T-helper 1 cell (primary cell): ENCODE measurements around the gene RNASEL.

ENCODE experiments used
- DNase-seq, 5 donors: peaks; one replicate each; pipeline ENCODE4 v3.0.0-alpha.2; 2012 to 2020

Gene RNASEL

GRCh38 chr1:182621906-182622305, 32.9 kb upstream of the RNASEL start:
- no peak for DNase-seq

DNA sequence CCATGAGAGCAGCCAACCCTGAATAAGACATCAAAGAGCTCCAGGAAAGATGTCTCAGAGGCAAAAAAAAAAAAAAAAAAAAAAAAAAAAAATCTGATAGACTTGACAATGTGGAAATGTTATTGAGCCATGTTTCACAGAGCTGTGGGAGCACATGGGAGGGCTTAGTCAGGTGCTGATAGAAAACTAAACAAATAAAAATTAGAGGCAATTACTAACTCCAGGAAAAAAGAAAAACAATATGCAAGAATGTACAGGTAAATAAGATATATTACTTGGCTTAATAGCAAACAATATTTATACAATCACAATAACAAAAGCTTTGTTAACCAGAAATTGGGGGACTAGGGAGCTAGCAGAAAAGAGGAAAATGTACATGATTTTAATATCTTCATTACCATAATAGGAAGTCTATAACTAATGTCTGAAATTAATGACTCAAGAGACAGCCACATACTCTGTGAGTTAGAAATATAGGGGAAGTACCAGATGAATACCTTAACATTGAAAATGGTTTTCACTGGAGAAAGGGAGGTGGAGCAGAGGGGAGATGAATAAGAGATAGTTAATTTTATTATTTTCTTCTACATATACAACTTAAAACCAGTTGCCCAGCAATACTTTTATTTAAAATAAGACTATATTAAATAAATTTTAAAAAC, 32.0 kb upstream of the RNASEL start:
- DNase-seq, result no peak

GRCh38 chr1:182617734-182618351, 28.8 kb upstream of the RNASEL start:
- DNase-seq, result no peak

DNA sequence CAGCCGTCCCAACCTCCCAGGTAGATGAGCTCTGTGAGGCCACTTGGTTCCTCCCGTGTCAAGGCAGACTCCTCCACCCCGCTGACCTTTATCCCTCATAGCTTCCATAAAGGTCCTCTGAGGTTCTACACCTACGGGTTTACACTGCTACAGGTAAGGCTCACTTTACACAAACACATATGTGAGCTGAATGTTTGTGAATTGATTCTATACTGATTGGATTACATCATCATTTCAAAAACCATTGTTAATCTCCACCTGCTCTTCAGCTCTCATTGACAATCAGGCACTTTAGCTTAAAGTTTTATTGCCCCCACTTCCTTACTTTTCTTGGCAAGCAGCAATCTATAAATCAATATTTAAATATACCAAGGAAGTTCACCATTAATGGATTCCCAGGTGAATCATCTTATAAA, 28.0 kb upstream of the RNASEL start:
- DNase-seq, result no peak

DNA sequence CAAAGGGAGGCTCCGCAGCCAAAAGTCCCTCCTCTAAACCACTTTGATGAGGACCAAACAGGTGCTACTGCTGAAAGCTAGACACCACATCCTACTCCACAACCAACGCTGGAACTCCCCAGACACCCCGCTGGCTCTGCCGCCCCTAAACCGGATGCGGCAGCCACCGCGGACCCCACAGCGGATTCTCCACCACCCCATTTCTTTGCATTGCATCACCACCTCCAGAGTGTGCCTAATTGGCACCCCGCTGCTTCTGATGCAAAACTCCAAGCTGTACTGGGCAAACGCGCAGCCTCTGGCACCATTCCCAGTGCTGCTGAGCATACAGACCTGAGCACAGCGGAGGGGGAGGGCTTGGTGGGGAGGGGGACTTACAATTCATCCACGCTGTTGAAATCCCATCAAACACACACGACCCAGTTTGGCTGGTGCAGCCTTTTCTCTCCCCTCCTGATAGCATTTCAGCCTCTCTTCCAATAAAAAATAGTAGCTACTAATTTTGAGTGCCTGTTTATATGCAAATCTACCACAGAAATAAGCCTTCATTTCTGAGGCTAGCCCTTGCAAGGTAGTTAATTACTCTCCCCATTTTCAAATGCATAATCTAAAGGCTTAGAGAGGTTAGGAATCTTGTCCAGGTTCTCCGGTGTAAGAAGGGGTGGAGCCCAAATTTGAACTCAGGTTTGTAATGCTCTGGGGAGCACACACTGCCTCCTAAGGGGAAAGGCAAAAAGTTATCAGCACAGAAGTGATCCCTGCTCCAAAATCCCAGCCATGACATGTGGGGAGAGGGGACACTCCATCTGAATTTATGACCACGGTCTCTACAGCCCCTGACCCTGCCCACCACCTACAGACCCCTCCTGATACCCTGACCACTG, 27.3 kb upstream of the RNASEL start:
- peak; percentile 74 to 97 (median 82) for DNase-seq

GRCh38 chr1:182615468-182616129, 26.5 kb upstream of the RNASEL start:
- DNase-seq, result peak in 3 of 5 donors; percentile 24 to 48 (median 28)

DNA sequence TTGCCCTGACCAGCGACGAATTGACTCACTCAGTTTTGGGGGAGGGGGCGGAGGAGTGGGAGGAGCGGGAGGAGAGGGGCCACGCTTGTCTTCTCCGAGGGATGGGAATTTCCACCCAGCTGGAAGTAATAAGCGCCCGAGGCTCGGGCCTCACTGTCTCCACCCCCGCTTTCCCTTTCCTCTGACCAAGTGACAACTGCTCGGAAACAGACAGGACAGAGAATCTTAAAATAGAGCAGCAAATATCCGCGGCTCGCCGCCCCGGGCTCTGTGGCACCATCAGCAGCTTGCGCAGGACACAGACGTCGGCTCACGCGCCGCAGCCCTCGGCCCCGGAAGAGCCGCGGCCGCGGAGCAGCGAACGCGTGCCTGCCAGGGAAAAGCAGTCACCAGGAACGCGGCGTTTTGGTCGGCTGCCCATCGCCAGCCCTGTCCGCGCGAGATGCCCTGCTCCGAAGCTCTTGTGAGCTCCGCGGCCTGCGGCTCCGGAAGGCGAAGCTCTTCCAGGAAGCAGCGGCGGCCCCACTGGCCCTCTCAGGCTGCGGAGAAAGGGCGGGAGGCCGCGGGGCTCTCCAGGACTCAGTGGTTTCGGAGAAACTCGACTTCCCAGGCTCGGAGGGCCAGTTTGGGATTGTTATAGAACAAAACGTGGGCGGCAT, 25.9 kb upstream of the RNASEL start:
- DNase-seq, result peak in 4 of 5 donors; percentile 21 to 67 (median 30)

GRCh38 chr1:182611787-182612186, 22.7 kb upstream of the RNASEL start:
- no peak for DNase-seq

DNA sequence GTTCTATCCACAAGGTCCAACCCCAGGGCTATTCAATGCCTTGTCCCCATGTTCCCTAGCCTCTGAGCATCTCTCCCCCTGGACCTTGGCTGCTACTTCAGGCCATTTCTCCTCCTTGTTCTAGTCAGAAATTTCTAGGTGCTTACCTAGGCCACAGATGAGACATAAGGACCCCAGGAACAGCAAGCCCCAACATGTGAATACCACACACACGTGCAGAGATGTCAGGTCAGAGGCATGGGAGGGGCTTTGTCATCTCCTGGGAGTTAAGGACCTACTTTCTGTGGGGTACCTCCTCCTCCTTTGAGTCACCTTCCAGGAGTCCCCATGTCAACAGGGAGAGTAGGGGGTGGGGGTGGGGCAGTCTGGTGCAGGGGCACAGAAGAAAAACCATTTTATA, 22.3 kb upstream of the RNASEL start:
- no peak for DNase-seq

GRCh38 chr1:182610606-182611194, 21.6 kb upstream of the RNASEL start:
- DNase-seq, result no peak

DNA sequence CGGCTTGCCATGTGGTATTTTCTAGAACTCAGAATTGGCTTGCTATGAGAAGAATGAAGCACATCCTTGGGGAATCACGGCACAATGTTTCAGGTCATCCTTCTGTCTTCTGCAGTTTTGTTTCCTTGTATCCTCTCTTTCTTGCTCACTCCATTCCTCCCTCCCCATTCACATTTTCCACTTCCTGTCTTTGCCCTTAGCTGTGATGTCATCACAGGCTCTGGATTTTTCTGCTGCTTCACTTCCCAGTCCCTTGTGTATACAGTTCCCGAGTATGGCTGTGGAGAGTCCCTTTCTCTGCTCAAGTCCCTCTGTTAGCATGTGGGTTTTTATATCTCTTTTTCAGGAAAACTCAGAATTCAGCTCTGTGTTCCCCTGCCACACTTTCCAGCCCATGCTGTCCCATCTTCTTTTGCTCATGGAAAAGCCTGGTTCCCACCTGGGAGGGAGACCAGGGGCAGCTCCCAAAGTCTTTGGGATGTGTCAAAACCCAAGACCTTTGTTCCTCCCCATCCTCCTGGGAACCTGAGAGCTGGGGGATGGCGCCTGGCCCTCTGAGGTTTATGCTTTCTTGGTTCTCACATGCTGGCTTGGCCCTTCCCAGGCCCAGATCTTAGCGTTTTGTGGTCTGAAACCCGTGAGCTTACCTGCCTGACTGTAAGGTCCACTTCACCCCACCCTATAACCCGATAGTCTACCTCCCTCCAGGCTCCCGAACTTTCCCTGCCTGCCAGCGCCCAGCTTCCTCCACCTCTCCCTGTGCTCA, 20.0 kb upstream of the RNASEL start:
- DNase-seq, result no peak

- DNase-seq, result no peak
Measured at GRCh38 chr1:182608236-182608635, 19.2 kb upstream of the RNASEL start.

DNA sequence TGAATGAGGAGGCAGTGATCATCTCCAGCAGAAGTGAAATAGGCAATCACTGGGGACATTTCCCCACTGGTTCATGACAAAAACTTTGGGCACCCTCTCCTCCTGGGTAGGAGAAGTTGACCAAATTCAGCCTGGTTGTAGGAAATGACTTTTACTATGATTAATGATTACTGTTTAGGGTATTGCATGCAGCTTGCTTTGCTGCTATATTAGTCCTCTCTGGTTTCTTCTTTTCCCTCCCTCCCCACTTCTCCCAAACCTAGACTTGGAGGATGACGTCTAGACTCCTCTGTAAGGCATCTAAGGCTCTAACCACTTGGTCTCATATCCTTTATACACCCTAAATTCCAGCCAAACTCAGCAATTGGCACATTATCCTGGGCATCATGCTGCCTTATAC, 18.5 kb upstream of the RNASEL start:
- DNase-seq, result no peak

GRCh38 chr1:182604175-182605164, 15.4 kb upstream of the RNASEL start, which contains the start of gene RGS16:
RGS16 (minus strand) TSS chr1:182604389; CDS start chr1:182604259, 130 bp downstream.
- peak; percentile 76 to 94 (median 82) for DNase-seq

DNA sequence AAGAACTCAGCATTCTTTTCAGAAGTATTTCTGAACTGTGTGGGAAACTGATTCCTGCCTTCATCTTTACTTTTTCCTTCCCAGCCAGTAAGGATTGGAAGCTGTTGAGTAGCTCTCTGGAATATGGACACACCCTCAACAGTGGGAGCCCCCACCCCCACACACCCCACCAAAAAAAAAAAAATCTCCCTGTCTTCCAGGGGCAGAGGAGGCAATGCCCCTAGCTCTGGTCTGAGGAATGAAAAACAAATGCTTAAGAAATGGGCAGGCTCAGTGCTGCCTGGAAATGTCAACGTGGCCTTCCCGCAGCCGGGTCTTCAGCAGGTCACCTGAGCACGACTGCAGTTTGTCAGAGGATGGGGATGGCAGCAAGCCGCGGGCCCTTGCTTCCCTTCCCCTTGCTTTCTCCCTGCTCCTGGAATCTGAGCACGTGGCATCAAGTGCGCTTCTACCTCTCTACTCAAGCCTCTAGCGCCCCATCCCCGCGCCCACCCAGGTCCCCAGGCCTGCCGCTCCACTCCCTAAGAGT, 14.7 kb upstream of the RNASEL start:
- no peak for DNase-seq

DNA sequence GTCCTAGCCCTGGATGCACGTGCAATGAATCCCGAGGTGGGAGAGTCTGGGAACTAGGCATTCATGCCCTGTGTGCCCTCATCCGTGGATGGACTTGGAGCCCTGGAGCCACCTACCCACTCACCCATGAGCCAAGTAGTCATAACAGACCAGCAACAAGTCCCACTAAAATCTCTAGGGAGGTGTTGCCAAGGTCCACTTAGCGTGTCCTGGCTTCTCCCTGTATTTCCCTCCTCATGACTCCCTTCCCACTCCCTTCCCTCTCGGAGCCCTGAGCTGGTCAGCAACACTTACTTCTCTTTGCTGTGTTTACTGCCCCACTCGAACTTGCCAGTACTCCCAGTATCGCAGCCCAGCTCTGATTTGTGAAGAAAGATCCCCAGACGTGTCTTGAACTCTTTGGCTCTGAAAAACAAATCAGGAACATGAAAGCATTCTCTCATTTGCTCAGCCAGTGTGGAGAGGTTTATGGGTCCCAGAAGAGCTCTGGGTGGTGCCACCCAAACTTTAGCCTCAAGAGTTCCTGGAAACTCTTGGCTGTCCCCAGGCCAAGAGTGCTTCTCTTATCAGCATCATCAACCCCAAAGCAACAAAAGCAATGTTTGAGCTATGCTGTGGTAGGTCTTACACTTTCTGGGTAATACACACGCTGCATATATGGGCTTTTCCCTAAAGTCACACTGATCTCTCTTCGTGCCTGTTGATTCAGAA, 14.0 kb upstream of the RNASEL start:
- DNase-seq, result peak in 1 of 5 donors; percentile 79

DNA sequence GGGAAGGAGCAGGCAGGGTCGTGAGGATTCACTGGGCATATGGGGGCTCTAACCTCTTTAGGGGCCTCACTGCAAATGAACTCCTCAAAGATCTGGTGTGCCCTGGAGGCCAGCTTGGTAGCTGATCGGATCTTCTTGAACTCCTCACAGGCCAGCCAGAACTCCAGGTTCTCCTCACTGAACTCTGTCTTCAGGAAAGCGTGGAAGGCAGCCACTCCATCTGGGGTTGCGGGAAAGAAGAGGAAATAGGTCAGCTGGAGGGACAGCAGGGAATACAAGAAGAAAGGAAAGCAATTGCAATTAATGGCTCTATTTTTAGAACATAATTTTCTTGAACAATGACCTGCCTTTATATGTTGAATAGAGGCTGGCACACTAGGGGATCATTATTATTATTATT, 12.9 kb upstream of the RNASEL start:
- DNase-seq, result no peak

GRCh38 chr1:182601416-182601786, 12.3 kb upstream of the RNASEL start:
- DNase-seq, result peak; percentile 27 to 74 (median 59)
